Prostate gland (tissue), 2 donors: ENCODE results near the gene GHRL. TPM values are rescaled to one million over a fixed set of nuclear protein-coding genes. Genes with fewer than 3 reads are reported as not detected.

Source experiments
- DNase-seq: peaks from one replicate; pipeline ENCODE4 v3.0.0-alpha.2; 2019; ENCODE audit warnings: low spot score
- H3K27ac ChIP-seq, 2 donors: fragments of 200-600 bp; sonication (generic); 2 replicates each; pipeline ENCODE4 v1.5.1; 2017 to 2019
- H3K27me3 ChIP-seq: fragments of 200-600 bp; sonication (generic); replicated peaks from 2 replicates; pipeline ENCODE4 v1.5.1; 2019; ENCODE audit not compliant: insufficient read depth
- H3K36me3 ChIP-seq, 2 donors: fragments of 200-600 bp; sonication (generic); 1 replicate in 1 of 2; 2 replicates in 1 of 2; pipeline versions ENCODE4 v1.5.1 to v1.8.1; 2017 to 2019
- H3K4me1 ChIP-seq: fragments of 200-600 bp; sonication (generic); replicated peaks from 2 replicates; pipeline ENCODE4 v1.5.1; 2019
- H3K4me3 ChIP-seq, 2 donors: fragments of 200-600 bp; sonication (generic); 2 replicates each; pipeline ENCODE4 v1.5.1; 2017 to 2019
- H3K9me3 ChIP-seq: fragments of 200-600 bp; sonication (generic); 2 replicates; pipeline ENCODE4 v1.5.1; 2017
- POLR2A ChIP-seq: fragments of 450-650 bp; IDR thresholded peaks from one replicate; pipeline ENCODE4 v1.6.1; 2016; ENCODE audit warnings: antibody characterized with exemption, mild to moderate bottlenecking
- POLR2AphosphoS5 ChIP-seq: sonication (generic); formaldehyde crosslinking; IDR thresholded peaks from one replicate; pipeline ENCODE4 v1.6.1; 2017; ENCODE audit warnings: antibody characterized with exemption
- WGBS: methylation state at CpG from one replicate; pipeline ENCODE4 v1.1.5; 2018; 5-methylcytosine and 5-hydroxymethylcytosine counted together
- intact Hi-C: fragments of 100-400 bp; cut with DNase I; formaldehyde crosslinking; loops from one replicate; pipeline ENCODE4 v1.14.2; 2022
- total RNA-seq, 2 donors: library from RNA; depleted of rRNA; stranded (reverse); fragments of >200 nt; gene quantifications; one replicate each; pipeline ENCODE4 v1.1.0, GENCODE V29; 2016
- TF ChIP-seq, protein P1 (sequence below), 4 experiments: fragments of 200-600 bp in 2 of 4; fragments of 450-650 bp in 2 of 4; sonication (generic) in 2 of 4; IDR thresholded peaks; 1 replicate in 3 of 4; 2 replicates in 1 of 4; pipeline ENCODE4 v1.5.1; 2016 to 2019; ENCODE audit warnings: antibody characterized with exemption in 4 of 4, mild to moderate bottlenecking in 2 of 4, moderate library complexity in 2 of 4

GHRL gene
- total RNA-seq, 2 donors from 2014 or later = 3.0 TPM; not detected in 1

DNA sequence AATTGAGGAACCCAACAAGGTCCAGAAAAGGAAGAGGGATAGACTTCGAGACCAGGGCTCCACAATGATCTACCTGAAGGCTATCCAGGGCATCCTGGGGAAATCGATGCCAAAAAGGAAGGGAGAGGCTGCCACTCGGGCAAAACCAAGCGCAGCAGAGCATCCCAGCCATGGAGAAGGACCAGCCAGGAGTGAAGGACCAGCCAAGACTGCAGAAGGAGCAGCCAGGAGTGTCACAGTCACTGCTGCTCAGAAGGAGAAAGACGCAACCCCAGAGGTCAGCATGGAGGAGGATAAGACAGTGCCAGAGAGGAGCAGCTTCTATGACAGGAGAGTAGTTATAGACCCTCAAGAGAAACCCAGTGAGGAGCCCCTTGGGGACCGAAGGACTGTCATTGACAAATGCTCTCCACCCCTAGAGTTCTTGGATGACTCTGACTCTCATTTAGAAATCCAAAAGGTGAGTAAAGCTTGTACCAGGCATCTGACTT is 32.5 kb downstream of the GHRL start:
- no peak overlapping the region for H3K4me3 ChIP-seq
- no peaks in the 10 kb centered on the region for H3K9me3 ChIP-seq
- peaks cover 0 to 5% of the 10 kb centered on the region in 2 donors for H3K36me3 ChIP-seq
- H3K27me3 ChIP-seq = no peaks in the 10 kb centered on the region
- no peak for TF ChIP-seq POLR2AphosphoS5
- TF ChIP-seq POLR2A = no peak
- TF ChIP-seq, protein P1, sequence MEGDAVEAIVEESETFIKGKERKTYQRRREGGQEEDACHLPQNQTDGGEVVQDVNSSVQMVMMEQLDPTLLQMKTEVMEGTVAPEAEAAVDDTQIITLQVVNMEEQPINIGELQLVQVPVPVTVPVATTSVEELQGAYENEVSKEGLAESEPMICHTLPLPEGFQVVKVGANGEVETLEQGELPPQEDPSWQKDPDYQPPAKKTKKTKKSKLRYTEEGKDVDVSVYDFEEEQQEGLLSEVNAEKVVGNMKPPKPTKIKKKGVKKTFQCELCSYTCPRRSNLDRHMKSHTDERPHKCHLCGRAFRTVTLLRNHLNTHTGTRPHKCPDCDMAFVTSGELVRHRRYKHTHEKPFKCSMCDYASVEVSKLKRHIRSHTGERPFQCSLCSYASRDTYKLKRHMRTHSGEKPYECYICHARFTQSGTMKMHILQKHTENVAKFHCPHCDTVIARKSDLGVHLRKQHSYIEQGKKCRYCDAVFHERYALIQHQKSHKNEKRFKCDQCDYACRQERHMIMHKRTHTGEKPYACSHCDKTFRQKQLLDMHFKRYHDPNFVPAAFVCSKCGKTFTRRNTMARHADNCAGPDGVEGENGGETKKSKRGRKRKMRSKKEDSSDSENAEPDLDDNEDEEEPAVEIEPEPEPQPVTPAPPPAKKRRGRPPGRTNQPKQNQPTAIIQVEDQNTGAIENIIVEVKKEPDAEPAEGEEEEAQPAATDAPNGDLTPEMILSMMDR (IDR thresholded peaks at IDR 0.05) = no peak
- intact Hi-C loops = no loop called here
- DNase-seq = no peak
- 91% methylated on average over 6 of the region's 6 CpGs for WGBS
- no peaks in the 10 kb centered on the region for H3K4me1 ChIP-seq
- H3K27ac ChIP-seq = no peak overlapping the region

DNA sequence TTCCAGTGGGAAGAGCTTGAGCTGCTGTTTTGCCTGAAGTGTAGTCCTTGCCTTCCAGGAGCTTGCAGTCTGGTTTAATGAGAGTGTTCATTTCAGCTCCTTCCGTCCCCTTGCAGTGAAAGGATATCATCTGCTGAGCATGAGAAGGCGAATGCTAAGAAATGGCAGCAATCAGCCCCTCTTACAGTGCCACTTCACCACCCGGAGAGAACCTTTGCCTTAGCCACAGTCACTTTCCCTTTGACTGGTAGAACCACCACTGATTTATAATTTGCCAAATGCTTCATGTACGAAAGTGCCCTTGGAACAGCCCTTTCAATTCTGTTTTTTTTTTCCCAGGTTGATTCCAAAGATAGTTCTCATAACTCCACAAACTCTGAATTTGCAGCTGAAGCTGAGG is 32.9 kb downstream of the GHRL start:
- no peak overlapping the region for H3K4me3 ChIP-seq
- H3K9me3 ChIP-seq = no peaks in the 10 kb centered on the region
- no peak overlapping the region for H3K27ac ChIP-seq
- DNase-seq = no peak
- no peaks in the 10 kb centered on the region for H3K27me3 ChIP-seq
- no peaks in the 10 kb centered on the region for H3K4me1 ChIP-seq
- peaks cover 0 to 5% of the 10 kb centered on the region in 2 donors for H3K36me3 ChIP-seq
- TF ChIP-seq POLR2AphosphoS5 = no peak
- TF ChIP-seq, protein P1 (IDR thresholded peaks at IDR 0.05) = no peak
- TF ChIP-seq POLR2A = no peak
- 78% methylated on average over 4 of the region's 4 CpGs for WGBS
- intact Hi-C loops = no loop called here

DNA sequence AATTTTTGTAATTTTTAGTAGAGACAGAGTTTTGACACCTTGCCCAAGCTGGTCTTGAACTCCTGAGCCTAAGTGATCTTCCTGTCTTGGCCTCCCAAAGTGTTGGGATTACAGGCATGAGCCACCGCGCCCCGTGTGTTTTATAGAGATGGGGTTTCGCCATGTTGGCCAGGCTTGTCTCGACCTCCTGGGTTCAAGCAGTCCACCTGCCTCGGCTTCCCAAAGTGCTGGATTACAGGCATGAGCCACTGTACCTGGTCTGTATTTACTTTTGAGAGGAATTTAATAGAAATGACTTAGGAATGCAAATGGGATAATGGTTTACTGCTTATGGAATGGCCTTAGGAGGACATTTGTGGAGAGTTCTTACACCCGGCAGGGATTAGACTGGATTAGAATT is 33.7 kb downstream of the GHRL start:
- TF ChIP-seq POLR2AphosphoS5 = no peak
- TF ChIP-seq, protein P1 (IDR thresholded peaks at IDR 0.05) = no peak
- TF ChIP-seq POLR2A = no peak
- intact Hi-C loops = no loop called here
- Histone ChIP-seq H3K27ac (no peak overlapping the region), H3K4me3 (no peak overlapping the region), H3K36me3 (peaks cover 0 to 5% of the 10 kb centered on the region in 2 donors), H3K9me3 (no peaks in the 10 kb centered on the region), H3K4me1 (no peaks in the 10 kb centered on the region), H3K27me3 (no peaks in the 10 kb centered on the region)
- no peak for DNase-seq
- WGBS = 95% methylated on average over 7 of the region's 7 CpGs

DNA sequence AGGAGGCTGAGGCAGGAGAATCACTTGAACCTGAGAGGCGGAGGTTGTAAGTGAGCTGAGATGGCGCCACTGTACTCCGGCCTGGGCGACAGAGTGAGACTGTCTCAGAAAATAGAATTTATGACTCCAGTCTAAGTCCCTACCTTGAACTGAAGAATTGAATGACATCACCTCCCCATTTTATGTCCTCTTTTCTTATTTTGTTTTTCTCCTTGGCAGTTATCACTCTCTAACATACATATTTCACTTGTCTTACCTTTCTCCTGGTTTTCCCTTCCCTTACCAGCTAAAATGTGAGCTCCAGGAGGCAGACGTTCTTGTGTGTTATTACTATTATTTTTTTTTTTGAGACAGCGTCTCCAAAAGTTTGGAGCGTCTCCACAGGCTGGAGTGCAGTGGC is 36.9 kb downstream of the GHRL start:
- intact Hi-C loops = no loop called here
- peaks cover 0 to 5% of the 10 kb centered on the region in 2 donors for H3K36me3 ChIP-seq
- TF ChIP-seq, protein P1 (IDR thresholded peaks at IDR 0.05) = no peak
- no peak for TF ChIP-seq POLR2AphosphoS5
- no peak for TF ChIP-seq POLR2A
- H3K27me3 ChIP-seq = no peaks in the 10 kb centered on the region
- H3K4me3 ChIP-seq = no peak overlapping the region
- WGBS = 92% methylated on average over 7 of the region's 7 CpGs
- H3K9me3 ChIP-seq = no peaks in the 10 kb centered on the region
- H3K4me1 ChIP-seq = no peaks in the 10 kb centered on the region
- DNase-seq = no peak
- no peak overlapping the region for H3K27ac ChIP-seq

DNA sequence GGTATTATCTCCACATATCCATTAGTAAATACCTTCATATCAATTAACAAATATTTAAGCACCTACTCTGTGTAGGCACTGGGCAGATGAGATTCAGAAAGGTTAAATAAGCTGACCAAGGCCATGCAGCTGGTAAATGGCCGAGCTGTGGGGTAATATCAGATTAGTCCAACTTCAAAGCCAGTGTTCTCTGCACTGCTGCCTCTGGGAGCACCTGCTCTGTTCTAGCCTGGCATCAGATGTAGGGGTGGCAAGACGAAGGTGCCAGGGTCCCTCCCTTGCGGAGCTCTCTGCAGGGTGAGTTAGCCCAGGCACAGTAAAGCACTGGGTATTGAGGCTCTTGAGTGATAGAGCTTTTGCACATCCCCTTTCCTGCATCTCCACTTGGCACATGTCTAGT is 39.0 kb downstream of the GHRL start:
- WGBS = 84% methylated on average over 3 of the region's 3 CpGs
- Histone ChIP-seq H3K27me3 (no peaks in the 10 kb centered on the region), H3K36me3 (peaks cover 0 to 5% of the 10 kb centered on the region in 2 donors), H3K4me3 (no peak overlapping the region), H3K27ac (no peak overlapping the region), H3K4me1 (peaks cover 8% of the 10 kb centered on the region), H3K9me3 (no peaks in the 10 kb centered on the region)
- DNase-seq = no peak
- intact Hi-C loops = no loop called here
- TF ChIP-seq, protein P1 (IDR thresholded peaks at IDR 0.05) = no peak
- TF ChIP-seq POLR2AphosphoS5 = no peak
- TF ChIP-seq POLR2A = no peak
